ENCODE measurements around the gene CREBBP. TPM values are rescaled to one million over a fixed set of nuclear protein-coding genes. Genes with fewer than 3 reads are reported as not detected.
A peak's percentile ranks its signal among the peaks of the same experiment; 100 is the strongest.

CREBBP gene
- total and polyA plus RNA-seq, 9 of the 15 experiments (the other 6 are each of a cell fraction or from before 2014, with no cell fraction given) = 0.70 to 24.8 (median 5.6) TPM

GRCh38 chr16:3868967-3869366, 11.5 kb downstream of the CREBBP start (continued):
- TF ChIP-seq SRSF7 (optimal IDR thresholded peaks at IDR 0.05; ENCODE audit: low read depth, low read length) (no peak), HDAC6 (IDR thresholded peaks at IDR 0.05; ENCODE audit: low read depth, low read length) (no peak), TCF7 (IDR thresholded peaks at IDR 0.05; ENCODE audit: borderline replicate concordance) (no peak)

- Histone ChIP-seq H3K4me3 (no peak overlapping the region), H3K27me3 (ENCODE audit: control insufficient read depth in 2 of 2, insufficient read depth in 2 of 2, low read length in 2 of 2) (no peaks in the 10 kb centered on the region), H3K36me3 (ENCODE audit: control insufficient read depth, insufficient read depth, low read length) (no peaks in the 10 kb centered on the region), H3K9me1 (ENCODE audit: control insufficient read depth, insufficient read depth, low read length) (peaks cover 4% of the 10 kb centered on the region), H3K79me2 (ENCODE audit: control insufficient read depth, insufficient read depth, low read length) (peaks cover 99% of the 10 kb centered on the region), H3K4me2 (ENCODE audit: insufficient read depth, low read length) (no peak overlapping the region), H3K9ac (ENCODE audit: insufficient read depth in 1 of 2, low read depth in 2 of 2, low read length in 2 of 2) (peak overlapping the region in 1 of 2 experiments; percentile 72; a peak in 1 of 4 replicates), H4K20me1 (replicated peaks; ENCODE audit: control insufficient read depth, insufficient read depth, low read length) (peaks cover 36% of the 10 kb centered on the region), H3K9me3 (replicated peaks; ENCODE audit: control insufficient read depth, insufficient read depth, low read depth, low read length) (no peaks in the 10 kb centered on the region), H3K4me1 (replicated peaks in 1 of 2; ENCODE audit: control insufficient read depth in 2 of 2, insufficient read depth in 2 of 2, low read length in 2 of 2) (peaks cover 19 to 26% of the 10 kb centered on the region in 2 experiments), H3K27ac (ENCODE audit: extremely low read depth, low read depth, low read length) (no peak overlapping the region), H2AFZ (ENCODE audit: low read depth, low read length) (no peak overlapping the region)
- BruUV-seq (replicated peaks) = no TSS peak
- TF ChIP-seq RBM17 (IDR thresholded peaks at IDR 0.05; ENCODE audit: borderline replicate concordance, low read depth, low read length) = no peak
- no peak for TF ChIP-seq RBBP5 (IDR thresholded peaks at IDR 0.05; ENCODE audit: borderline replicate concordance, insufficient read depth, low read length, poor library complexity, severe bottlenecking)
- in situ Hi-C loops (cut with MboI) (no loop called here), intact Hi-C loops (cut with micrococcal nuclease) (no loop called here)
- no peak for DNase-seq (ENCODE audit: extremely low read depth in 1 of 4, low spot score in 3 of 4)
- no peak for FAIRE-seq
- ChIA-PET CTCF (ENCODE audit: low intra/inter-chr PET ratio) (no interaction called here), POLR2A (interaction anchor here (0.6 to 7.7 kb wide), 5 partner anchors 7 to 796 kb away, joined by 3 to 86 read pairs (median 4); no protein-coding TSS in a partner anchor)
- WGBS (ENCODE audit: insufficient coverage, low coverage, missing lambda C conversion rate) = 81% methylated on average over 8 of the region's 8 CpGs
- ATAC-seq = no peak
These were observed 12.0 kb downstream of the CREBBP start for GRCh38 chr16:3868556-3868955.

Measured in K562 (cell line).